Omental fat pad (tissue), 4 donors: ENCODE results near the gene LCN12. TPM values are rescaled to one million over a fixed set of nuclear protein-coding genes. Genes with fewer than 3 reads are reported as not detected.

Experiments
- ATAC-seq: fragments of 150-250 bp; one replicate; pipeline ENCODE4 v1.9.1; 2016; ENCODE audit warnings: mild to moderate bottlenecking, moderate library complexity; ENCODE audit not compliant: low FRiP score
- DNase-seq: peaks from one replicate; pipeline ENCODE4 v3.0.0-alpha.2; 2019; ENCODE audit warnings: low spot score
- CTCF ChIP-seq, 3 donors: fragments of 450-650 bp; IDR thresholded peaks; one replicate each; pipeline ENCODE4 v1.5.1; 2016 to 2017; ENCODE audit warnings: antibody characterized with exemption in 3 of 3, mild to moderate bottlenecking in 3 of 3, moderate library complexity in 2 of 3
- total RNA-seq, 4 donors: library from RNA; depleted of rRNA; stranded (reverse); fragments of >200 nt; gene quantifications; one replicate each; pipeline ENCODE4 v1.1.0, GENCODE V29; 2016

The LCN12 gene
- total RNA-seq, 4 donors from 2014 or later: 0.46 TPM; not detected in 3

GRCh38 chr9:136981588-136982231 lies 29.6 kb downstream of the LCN12 start:
- no peak for ATAC-seq
- no peak for TF ChIP-seq CTCF (IDR thresholded peaks at IDR 0.05)
- DNase-seq: no peak

- no peak for TF ChIP-seq CTCF (IDR thresholded peaks at IDR 0.05)
- ATAC-seq (no peak), DNase-seq (no peak)
Observed at GRCh38 chr9:136982232-136983051, 30.4 kb downstream of the LCN12 start, which contains the start of gene LCNL1. LCNL1 (plus strand) TSS chr9:136982993; CDS start chr9:136983587, 594 bp downstream.

GRCh38 chr9:136983167-136983566 lies 31.1 kb downstream of the LCN12 start:
- no peak for TF ChIP-seq CTCF (IDR thresholded peaks at IDR 0.05)
- no peak for DNase-seq
- no peak for ATAC-seq

- ATAC-seq (no peak), DNase-seq (no peak)
- TF ChIP-seq CTCF (IDR thresholded peaks at IDR 0.05): no peak
Observed at GRCh38 chr9:136983656-136984314, 31.7 kb downstream of the LCN12 start.

GRCh38 chr9:136984464-136985026 lies 32.5 kb downstream of the LCN12 start:
- DNase-seq (no peak), ATAC-seq (no peak)
- no peak for TF ChIP-seq CTCF (IDR thresholded peaks at IDR 0.05)

GRCh38 chr9:136985027-136985602 lies 33.0 kb downstream of the LCN12 start:
- DNase-seq (no peak), ATAC-seq (no peak)
- TF ChIP-seq CTCF (IDR thresholded peaks at IDR 0.05): no peak
